Endothelial cell (in vitro differentiated cells): ENCODE data around the gene CA12. TPM values are rescaled to one million over a fixed set of nuclear protein-coding genes. Genes with fewer than 3 reads are reported as not detected.

Experiments used
- DNase-seq: peaks from one replicate; pipeline ENCODE4 v3.0.0; 2021; ENCODE audit warnings: low spot score
- H3K27ac Mint-ChIP-seq: one replicate; pipeline ENCODE4 v1.8.0; 2021; ENCODE audit warnings: mixed read lengths, inconsistent platforms; ENCODE audit not compliant: unreplicated experiment
- H3K27me3 Mint-ChIP-seq: one replicate; pipeline ENCODE4 v1.8.0; 2021; ENCODE audit warnings: mild to moderate bottlenecking, moderate library complexity, mixed read lengths, inconsistent platforms; ENCODE audit not compliant: unreplicated experiment
- H3K36me3 Mint-ChIP-seq: one replicate; pipeline ENCODE4 v1.8.0; 2021; ENCODE audit warnings: mild to moderate bottlenecking, low read depth, mixed read lengths, inconsistent platforms; ENCODE audit not compliant: unreplicated experiment
- H3K4me1 Mint-ChIP-seq: one replicate; pipeline ENCODE4 v1.8.0; 2021; ENCODE audit warnings: mild to moderate bottlenecking, mixed read lengths, inconsistent platforms; ENCODE audit not compliant: unreplicated experiment
- H3K4me3 Mint-ChIP-seq: one replicate; pipeline ENCODE4 v1.8.0; 2021; ENCODE audit warnings: mild to moderate bottlenecking, mixed read lengths, inconsistent platforms; ENCODE audit not compliant: unreplicated experiment
- H3K9me3 Mint-ChIP-seq: one replicate; pipeline ENCODE4 v1.8.0; 2021; ENCODE audit warnings: mixed read lengths, inconsistent platforms; ENCODE audit not compliant: unreplicated experiment
- total RNA-seq: library from RNA; stranded (reverse); fragmentation: NEBNext Ultra II Directional; extraction: Animal tissue kit (Norgen Biotek cat#: 25700); gene quantifications from one replicate; pipeline ENCODE4 v1.2.1, GENCODE V29; 2021; ENCODE audit not compliant: unreplicated experiment
- TF ChIP-seq, protein P1 (sequence below): fragments of 200-600 bp; sonication (generic); IDR thresholded peaks from one replicate; pipeline ENCODE4 v1.5.0; 2021; ENCODE audit warnings: antibody characterized with exemption; ENCODE audit not compliant: unreplicated experiment

The CA12 gene
- total RNA-seq, 1 donor from 2014 or later: 0.44 TPM

DNA sequence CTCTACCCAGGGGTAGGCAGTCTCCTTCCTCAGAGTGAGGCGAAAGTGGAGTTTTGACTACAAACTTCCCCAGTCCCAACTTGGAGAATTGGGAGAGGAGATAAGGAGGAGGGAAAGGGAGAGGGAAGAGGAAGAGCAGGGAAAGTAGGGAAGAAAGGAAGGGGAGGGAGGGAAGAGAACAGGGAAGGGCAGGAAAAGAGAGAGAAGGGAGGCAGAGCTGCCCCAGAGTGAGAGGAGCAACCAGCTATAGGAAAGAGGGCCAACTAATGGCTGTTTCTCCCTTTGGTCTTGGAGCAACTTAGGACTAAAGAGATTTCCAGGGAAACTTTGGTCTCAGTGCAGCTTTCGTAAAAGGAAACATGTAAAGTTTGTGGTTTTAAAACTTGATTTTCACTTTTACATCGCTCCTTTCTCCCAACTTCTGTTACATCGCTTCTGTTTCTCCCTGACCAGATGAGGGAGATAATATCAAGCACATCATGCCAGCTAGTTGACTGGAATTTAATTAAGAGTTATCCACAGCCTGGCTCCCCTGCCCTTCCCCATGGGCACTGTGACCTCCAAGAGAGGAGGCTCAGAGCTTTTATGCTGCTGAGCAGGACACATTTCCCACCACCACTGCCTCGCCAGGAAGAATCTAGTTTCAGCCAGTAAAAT lies 1.4 kb downstream of the CA12 start:
- no peak for DNase-seq
- H3K9me3 Mint-ChIP-seq: no peaks in the 10 kb centered on the region
- TF ChIP-seq, protein P1, sequence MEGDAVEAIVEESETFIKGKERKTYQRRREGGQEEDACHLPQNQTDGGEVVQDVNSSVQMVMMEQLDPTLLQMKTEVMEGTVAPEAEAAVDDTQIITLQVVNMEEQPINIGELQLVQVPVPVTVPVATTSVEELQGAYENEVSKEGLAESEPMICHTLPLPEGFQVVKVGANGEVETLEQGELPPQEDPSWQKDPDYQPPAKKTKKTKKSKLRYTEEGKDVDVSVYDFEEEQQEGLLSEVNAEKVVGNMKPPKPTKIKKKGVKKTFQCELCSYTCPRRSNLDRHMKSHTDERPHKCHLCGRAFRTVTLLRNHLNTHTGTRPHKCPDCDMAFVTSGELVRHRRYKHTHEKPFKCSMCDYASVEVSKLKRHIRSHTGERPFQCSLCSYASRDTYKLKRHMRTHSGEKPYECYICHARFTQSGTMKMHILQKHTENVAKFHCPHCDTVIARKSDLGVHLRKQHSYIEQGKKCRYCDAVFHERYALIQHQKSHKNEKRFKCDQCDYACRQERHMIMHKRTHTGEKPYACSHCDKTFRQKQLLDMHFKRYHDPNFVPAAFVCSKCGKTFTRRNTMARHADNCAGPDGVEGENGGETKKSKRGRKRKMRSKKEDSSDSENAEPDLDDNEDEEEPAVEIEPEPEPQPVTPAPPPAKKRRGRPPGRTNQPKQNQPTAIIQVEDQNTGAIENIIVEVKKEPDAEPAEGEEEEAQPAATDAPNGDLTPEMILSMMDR: no peak
- no peak overlapping the region for H3K27ac Mint-ChIP-seq
- H3K36me3 Mint-ChIP-seq: no peaks in the 10 kb centered on the region
- peaks cover 21% of the 10 kb centered on the region for H3K4me1 Mint-ChIP-seq
- H3K4me3 Mint-ChIP-seq: no peak overlapping the region
- peaks cover 19% of the 10 kb centered on the region for H3K27me3 Mint-ChIP-seq

DNA sequence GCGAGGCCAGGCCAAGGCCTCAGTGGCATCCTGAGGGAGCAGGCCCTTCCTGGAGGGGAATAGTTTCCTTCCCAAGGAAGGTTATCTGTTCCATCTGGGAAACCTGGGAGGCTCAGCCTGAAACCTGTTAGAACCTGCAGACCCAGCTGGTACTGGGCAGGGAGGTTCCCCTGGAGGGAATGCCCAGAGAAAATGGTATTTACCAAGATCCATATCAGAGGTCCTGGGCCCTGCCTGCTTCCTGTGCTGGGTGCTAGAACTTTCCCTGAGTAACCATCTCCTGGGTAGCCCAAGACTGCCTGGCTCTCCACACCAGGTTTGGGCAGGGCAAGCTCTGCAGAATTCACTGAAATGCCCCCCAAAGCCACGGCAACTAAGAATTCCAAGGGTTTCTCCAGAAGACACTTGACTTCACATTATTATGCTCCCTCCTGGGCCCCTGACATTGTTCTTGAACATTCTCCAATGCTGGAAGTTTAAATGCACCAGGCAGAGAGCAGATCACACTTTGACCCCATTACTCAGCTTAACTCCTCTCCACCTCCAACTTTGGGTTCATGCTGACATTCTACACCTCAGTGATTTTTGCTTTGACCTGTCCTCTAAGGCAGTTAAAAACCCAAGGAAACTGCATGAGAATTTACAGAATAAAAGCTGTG lies 2.0 kb downstream of the CA12 start:
- no peaks in the 10 kb centered on the region for H3K36me3 Mint-ChIP-seq
- no peak for DNase-seq
- no peak overlapping the region for H3K4me3 Mint-ChIP-seq
- peaks cover 21% of the 10 kb centered on the region for H3K4me1 Mint-ChIP-seq
- H3K27me3 Mint-ChIP-seq: peaks cover 20% of the 10 kb centered on the region
- no peaks in the 10 kb centered on the region for H3K9me3 Mint-ChIP-seq
- no peak overlapping the region for H3K27ac Mint-ChIP-seq
- TF ChIP-seq, protein P1: no peak

DNA sequence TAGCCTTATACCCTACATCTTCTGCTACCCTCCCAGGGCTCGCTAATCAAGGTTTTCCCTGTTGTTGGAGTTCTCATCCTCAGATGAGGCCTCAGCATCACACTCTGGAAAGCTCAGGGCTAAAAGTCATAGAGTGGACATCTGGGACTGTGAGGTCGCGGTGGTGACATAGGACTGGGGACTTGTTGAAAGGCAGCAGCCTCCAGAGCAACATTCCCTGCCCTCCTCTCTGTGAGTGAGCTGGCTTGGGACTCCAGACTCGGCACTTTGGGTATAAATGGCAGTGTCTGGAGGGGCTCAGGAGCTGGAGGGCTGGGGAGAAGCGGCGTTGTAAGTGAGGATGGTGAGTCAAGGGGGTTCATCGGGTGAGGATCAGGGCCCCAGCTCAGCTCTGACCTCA lies 2.7 kb downstream of the CA12 start:
- H3K4me1 Mint-ChIP-seq: peaks cover 21% of the 10 kb centered on the region
- no peak overlapping the region for H3K27ac Mint-ChIP-seq

DNA sequence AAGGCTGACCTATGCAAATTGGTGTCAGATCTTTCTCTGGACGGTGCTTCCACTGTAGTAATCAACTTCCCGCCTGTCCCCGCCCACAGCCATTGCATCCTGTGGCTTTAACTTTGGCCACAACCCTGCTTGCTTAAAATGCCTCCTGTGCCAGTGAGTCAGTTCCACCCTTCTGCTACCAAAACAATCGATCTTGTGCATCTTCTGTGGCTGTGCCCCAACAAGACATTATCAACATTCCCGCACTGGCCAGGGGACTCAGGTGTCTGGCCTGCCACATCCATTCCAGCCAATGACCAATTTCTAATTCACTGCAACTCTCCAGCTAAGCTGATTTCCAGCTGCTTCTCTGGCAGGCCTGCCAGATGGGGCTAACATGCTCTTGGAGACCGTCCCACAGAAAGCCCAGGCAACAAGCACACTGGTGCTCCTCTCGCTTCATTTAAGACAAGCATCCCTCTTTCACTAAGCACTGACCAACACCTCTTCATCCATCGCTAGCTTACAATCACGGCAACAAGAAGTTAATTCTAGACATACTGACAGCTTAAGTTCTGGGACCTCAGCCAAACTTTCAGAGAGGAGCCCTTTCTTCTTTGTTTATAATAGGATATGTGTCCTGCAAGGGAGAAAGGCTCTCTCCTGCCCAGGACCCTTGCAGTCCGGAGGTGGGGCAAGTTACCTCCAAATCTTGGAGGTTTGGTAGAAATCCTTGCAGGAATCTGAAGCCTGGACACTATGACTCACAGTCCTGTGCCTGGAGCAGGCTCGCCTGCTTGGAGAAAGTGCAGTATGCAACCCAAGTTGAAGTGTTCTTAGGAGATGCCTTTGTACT lies 6.7 kb downstream of the CA12 start:
- no peaks in the 10 kb centered on the region for H3K9me3 Mint-ChIP-seq
- peaks cover 10% of the 10 kb centered on the region for H3K27me3 Mint-ChIP-seq
- H3K4me3 Mint-ChIP-seq: no peak overlapping the region
- TF ChIP-seq, protein P1: no peak
- no peaks in the 10 kb centered on the region for H3K36me3 Mint-ChIP-seq
- H3K27ac Mint-ChIP-seq: no peak overlapping the region
- no peak for DNase-seq
- H3K4me1 Mint-ChIP-seq: peaks cover 7% of the 10 kb centered on the region

More for the DNA sequence above, 2.7 kb downstream of the CA12 start:
- Mint-ChIP-seq H3K4me3 (no peak overlapping the region), H3K36me3 (no peaks in the 10 kb centered on the region), H3K9me3 (no peaks in the 10 kb centered on the region), H3K27me3 (peaks cover 24% of the 10 kb centered on the region)
- no peak for DNase-seq
- TF ChIP-seq, protein P1: no peak
